Measurements from ENCODE around the gene COG7. TPM values are rescaled to one million over a fixed set of nuclear protein-coding genes. Genes with fewer than 3 reads are reported as not detected.

Gene COG7
- total RNA-seq, 1 donor from 2014 or later, result 42.1 TPM

DNA sequence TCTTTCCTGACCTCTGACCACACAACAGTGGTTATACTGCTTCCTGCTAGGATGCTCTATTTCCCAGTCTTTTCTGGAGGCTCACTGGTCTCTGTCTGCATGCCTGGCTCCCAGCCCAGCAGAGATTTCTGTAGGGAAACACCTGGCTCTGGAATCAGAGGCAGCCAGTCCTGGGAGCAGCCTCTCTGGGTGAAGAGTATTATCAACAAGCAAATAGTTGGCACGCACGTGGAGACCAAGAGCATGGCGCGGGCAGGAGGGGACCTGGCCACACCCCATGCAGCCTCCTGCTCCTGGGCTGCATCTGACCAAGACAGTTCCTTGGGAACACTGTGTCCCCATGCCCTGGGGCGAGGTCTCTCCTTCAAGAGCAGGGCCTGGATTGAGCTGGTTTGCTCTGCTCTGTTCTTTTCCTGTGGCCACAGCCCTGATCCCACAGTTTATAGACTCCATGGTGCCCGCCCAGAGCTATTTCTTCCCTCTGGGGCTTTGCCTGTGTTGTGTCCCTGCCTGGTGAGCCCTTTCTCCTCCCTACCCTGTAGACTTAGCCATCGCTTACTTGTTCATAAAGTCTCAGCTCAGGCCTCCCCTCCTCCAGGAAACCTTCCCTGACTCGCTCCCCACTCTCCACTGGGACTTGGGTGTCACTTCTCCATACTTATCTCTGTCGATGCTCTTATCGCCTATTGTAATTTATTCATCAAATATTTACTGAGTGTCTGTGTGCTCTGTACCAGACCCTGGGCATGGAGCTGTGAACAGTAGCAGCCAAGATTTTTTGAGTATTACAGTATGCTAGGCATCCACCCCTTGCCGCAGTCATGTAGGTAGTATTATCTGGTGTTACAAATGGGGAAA is 90.3 kb downstream of the COG7 start:
- TF ChIP-seq, protein P1, sequence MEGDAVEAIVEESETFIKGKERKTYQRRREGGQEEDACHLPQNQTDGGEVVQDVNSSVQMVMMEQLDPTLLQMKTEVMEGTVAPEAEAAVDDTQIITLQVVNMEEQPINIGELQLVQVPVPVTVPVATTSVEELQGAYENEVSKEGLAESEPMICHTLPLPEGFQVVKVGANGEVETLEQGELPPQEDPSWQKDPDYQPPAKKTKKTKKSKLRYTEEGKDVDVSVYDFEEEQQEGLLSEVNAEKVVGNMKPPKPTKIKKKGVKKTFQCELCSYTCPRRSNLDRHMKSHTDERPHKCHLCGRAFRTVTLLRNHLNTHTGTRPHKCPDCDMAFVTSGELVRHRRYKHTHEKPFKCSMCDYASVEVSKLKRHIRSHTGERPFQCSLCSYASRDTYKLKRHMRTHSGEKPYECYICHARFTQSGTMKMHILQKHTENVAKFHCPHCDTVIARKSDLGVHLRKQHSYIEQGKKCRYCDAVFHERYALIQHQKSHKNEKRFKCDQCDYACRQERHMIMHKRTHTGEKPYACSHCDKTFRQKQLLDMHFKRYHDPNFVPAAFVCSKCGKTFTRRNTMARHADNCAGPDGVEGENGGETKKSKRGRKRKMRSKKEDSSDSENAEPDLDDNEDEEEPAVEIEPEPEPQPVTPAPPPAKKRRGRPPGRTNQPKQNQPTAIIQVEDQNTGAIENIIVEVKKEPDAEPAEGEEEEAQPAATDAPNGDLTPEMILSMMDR (IDR thresholded peaks at IDR 0.05; ENCODE audit: unreplicated experiment), result no peak
- DNase-seq (ENCODE audit: low spot score in 2 of 2, unreplicated experiment in 2 of 2), result no peak
- no peaks in the 10 kb centered on the region for H3K4me1 Mint-ChIP-seq
- H3K4me3 Mint-ChIP-seq, result no peak overlapping the region
- peaks cover 3% of the 10 kb centered on the region for H3K27me3 Mint-ChIP-seq (ENCODE audit: low read depth)
- no peaks in the 10 kb centered on the region for H3K36me3 Mint-ChIP-seq
- H3K9me3 Mint-ChIP-seq, result no peaks in the 10 kb centered on the region
- H3K27ac Mint-ChIP-seq, result no peak overlapping the region

DNA sequence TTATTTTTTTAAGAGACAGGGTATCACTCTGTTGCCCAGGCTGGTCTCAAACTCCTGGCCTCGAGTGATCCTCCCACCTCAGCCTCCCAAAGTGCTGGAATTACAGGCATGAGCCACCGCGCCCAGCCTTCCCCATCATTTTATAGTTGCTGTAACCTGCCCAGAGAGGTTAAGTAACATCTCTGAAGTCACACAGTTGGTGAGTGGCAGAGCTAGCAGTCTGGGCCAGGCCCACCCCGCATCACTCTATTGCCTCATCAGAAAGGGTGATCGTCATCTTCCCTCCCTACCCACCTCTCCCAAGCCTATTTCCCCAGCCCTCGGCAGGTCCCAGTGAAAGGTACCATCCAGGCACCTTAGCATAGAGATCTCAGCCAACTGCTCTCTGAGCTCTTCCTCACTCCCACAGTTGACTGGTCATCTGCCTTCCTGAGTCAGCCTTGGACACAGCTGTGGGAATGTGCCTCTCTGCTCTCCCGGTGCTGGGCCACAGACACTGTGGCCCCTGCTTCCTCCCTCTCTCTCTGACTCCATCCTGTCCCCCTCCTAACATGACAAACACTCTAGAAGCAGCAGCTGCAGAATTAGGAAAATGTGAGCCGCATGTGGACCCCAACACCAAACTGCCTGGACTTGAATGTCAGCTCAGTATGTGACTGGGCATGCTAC is 93.8 kb downstream of the COG7 start:
- H3K4me1 Mint-ChIP-seq, result no peaks in the 10 kb centered on the region
- no peaks in the 10 kb centered on the region for H3K9me3 Mint-ChIP-seq
- TF ChIP-seq, protein P1 (IDR thresholded peaks at IDR 0.05; ENCODE audit: unreplicated experiment), result no peak
- no peak overlapping the region for H3K27ac Mint-ChIP-seq
- peaks cover 3% of the 10 kb centered on the region for H3K27me3 Mint-ChIP-seq (ENCODE audit: low read depth)
- H3K4me3 Mint-ChIP-seq, result no peak overlapping the region
- DNase-seq (ENCODE audit: low spot score in 2 of 2, unreplicated experiment in 2 of 2), result no peak
- H3K36me3 Mint-ChIP-seq, result no peaks in the 10 kb centered on the region

DNA sequence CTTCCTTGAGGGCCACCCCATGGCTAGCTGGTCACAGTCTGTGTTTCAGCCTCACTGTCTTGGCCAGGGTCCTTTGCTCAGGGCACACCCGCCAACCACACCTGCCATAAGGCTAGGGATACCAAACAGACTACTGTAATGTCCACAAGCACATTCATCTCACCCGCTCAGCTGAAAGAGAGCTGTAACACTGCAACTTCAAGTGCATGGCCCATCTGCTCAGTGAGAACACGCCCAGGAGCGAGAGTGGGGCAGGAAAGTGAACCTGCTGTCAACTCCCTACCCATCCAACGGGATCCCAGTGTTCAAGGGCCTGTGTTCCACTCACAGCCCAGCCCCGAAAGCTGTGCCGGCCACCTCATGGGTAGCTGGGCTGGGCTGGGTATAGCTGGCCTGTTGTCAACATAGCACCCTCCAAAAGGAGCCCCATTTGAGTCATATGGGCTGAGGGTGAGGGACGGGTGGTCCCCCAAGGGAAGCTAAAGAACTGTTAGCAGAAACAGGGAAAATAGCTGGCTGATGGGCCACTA is 95.2 kb downstream of the COG7 start:
- TF ChIP-seq, protein P1 (IDR thresholded peaks at IDR 0.05; ENCODE audit: unreplicated experiment), result no peak
- H3K27ac Mint-ChIP-seq, result no peak overlapping the region
- no peak for DNase-seq (ENCODE audit: low spot score in 2 of 2, unreplicated experiment in 2 of 2)
- no peaks in the 10 kb centered on the region for H3K4me1 Mint-ChIP-seq
- peaks cover 3% of the 10 kb centered on the region for H3K27me3 Mint-ChIP-seq (ENCODE audit: low read depth)
- no peaks in the 10 kb centered on the region for H3K9me3 Mint-ChIP-seq
- H3K36me3 Mint-ChIP-seq, result no peaks in the 10 kb centered on the region
- H3K4me3 Mint-ChIP-seq, result no peak overlapping the region

DNA sequence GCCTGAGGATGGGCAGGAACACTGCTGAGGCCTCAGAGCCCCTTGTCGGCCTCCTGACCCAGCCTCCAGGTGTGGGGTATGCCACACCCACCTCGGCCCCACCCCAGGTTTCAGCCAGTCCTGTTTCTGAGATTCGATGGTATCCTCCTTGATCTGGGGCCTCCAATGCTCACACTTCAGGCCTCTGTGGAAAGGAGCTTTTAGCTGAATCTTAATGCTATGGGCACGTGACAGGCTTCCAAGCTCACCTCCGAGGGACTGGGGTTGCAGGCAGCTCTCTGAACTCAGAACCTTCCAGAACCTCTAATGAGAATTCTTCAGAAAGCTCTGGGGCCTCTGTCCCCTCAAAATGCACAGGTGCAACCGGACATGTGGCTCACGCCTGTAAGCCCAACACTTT is 96.0 kb downstream of the COG7 start:
- Mint-ChIP-seq H3K9me3 (no peaks in the 10 kb centered on the region), H3K4me1 (no peaks in the 10 kb centered on the region), H3K4me3 (no peak overlapping the region), H3K27me3 (ENCODE audit: low read depth) (peaks cover 3% of the 10 kb centered on the region), H3K36me3 (no peaks in the 10 kb centered on the region), H3K27ac (no peak overlapping the region)
- no peak for DNase-seq (ENCODE audit: low spot score in 2 of 2, unreplicated experiment in 2 of 2)
- TF ChIP-seq, protein P1 (IDR thresholded peaks at IDR 0.05; ENCODE audit: unreplicated experiment), result no peak

DNA sequence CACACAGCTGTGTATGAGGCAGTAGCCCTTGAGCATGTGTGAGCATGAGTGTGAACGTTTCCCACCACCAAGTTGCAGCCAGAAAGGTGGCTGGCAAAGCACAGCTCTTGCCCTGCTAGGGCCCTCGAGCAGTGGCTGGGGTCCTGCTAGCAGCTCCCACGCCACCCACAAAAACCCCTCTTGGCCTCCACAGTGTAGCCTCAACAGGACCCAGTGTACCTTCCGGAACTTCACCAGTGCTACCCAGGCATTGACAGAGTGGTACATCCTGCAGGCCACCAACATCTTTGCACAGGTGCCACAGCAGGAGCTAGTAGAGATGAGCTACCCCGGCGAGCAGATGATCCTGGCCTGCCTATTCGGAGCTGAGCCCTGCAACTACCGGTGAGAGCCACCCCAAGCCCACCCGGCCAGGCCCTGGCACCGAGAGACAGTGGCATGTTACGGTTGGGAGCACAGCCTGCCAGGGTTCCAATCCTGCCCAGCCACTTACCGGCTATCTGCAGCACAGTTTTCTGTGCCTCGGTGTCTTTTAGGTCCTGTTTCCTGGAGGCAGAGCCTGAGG is 97.8 kb downstream of the COG7 start:
- DNase-seq (ENCODE audit: low spot score in 2 of 2, unreplicated experiment in 2 of 2), result no peak
- Mint-ChIP-seq H3K4me3 (no peak overlapping the region), H3K27ac (no peak overlapping the region), H3K27me3 (ENCODE audit: low read depth) (peaks cover 7% of the 10 kb centered on the region), H3K36me3 (no peaks in the 10 kb centered on the region), H3K4me1 (no peaks in the 10 kb centered on the region), H3K9me3 (no peaks in the 10 kb centered on the region)
- TF ChIP-seq, protein P1 (IDR thresholded peaks at IDR 0.05; ENCODE audit: unreplicated experiment), result no peak
